Tibial nerve (tissue), 4 donors: ENCODE results near the gene SUSD5. TPM values are rescaled to one million over a fixed set of nuclear protein-coding genes. Genes with fewer than 3 reads are reported as not detected.

Experiments used
- DNase-seq, 2 donors: peaks; one replicate each; pipeline ENCODE4 v3.0.0-alpha.2; 2019; ENCODE audit warnings: low spot score in 2 of 2
- H3K27ac ChIP-seq, 4 donors: fragments of 200-600 bp; sonication (generic) in 3 of 4; one replicate each; pipeline ENCODE4 v1.5.1; 2017 to 2019; ENCODE audit warnings: mild to moderate bottlenecking in 1 of 4
- H3K27me3 ChIP-seq, 2 donors: fragments of 200-600 bp; sonication (generic) in 1 of 2; one replicate each; pipeline versions ENCODE4 v1.5.1 to v1.6.0; 2017 to 2019
- H3K36me3 ChIP-seq, 3 donors: fragments of 200-600 bp; sonication (generic); one replicate each; pipeline ENCODE4 v1.5.1; 2018 to 2019
- H3K4me1 ChIP-seq, 4 donors: fragments of 200-600 bp; sonication (generic) in 3 of 4; one replicate each; pipeline ENCODE4 v1.5.1; 2017 to 2019
- H3K4me3 ChIP-seq, 4 donors: fragments of 200-600 bp; sonication (generic) in 3 of 4; one replicate each; pipeline ENCODE4 v1.5.1; 2017 to 2019; ENCODE audit warnings: mild to moderate bottlenecking in 1 of 4, moderate library complexity in 1 of 4
- H3K9me3 ChIP-seq, 4 donors: fragments of 200-600 bp; sonication (generic) in 3 of 4; one replicate each; pipeline ENCODE4 v1.5.1; 2017 to 2019
- EP300 ChIP-seq, 2 donors: sonication (generic); formaldehyde crosslinking; IDR thresholded peaks; one replicate each; pipeline ENCODE4 v1.6.1; 2017; ENCODE audit warnings: antibody characterized with exemption in 2 of 2, mild to moderate bottlenecking in 1 of 2
- POLR2A ChIP-seq, 2 donors: fragments of 450-650 bp; IDR thresholded peaks; one replicate each; pipeline ENCODE4 v1.6.1; 2017; ENCODE audit warnings: antibody characterized with exemption in 2 of 2, mild to moderate bottlenecking in 2 of 2, moderate library complexity in 2 of 2
- WGBS, 2 donors: methylation state at CpG; one replicate each; pipeline ENCODE4 v1.1.5; 2018; 5-methylcytosine and 5-hydroxymethylcytosine counted together
- total RNA-seq, 4 donors: library from RNA; depleted of rRNA; stranded (reverse); fragments of >200 nt; gene quantifications; one replicate each; pipeline ENCODE4 v1.1.0, GENCODE V29; 2016
- TF ChIP-seq, protein P1 (sequence below), 5 experiments: fragments of 200-600 bp in 3 of 5; fragments of 450-650 bp in 2 of 5; sonication (generic) in 3 of 5; IDR thresholded peaks; one replicate each; pipeline ENCODE4 v1.5.1; 2016 to 2019; ENCODE audit warnings: antibody characterized with exemption in 5 of 5, mild to moderate bottlenecking in 3 of 5, moderate library complexity in 2 of 5

Gene SUSD5
- total RNA-seq, 4 donors from 2014 or later, result 0.90 to 12.6 (median 4.3) TPM

DNA sequence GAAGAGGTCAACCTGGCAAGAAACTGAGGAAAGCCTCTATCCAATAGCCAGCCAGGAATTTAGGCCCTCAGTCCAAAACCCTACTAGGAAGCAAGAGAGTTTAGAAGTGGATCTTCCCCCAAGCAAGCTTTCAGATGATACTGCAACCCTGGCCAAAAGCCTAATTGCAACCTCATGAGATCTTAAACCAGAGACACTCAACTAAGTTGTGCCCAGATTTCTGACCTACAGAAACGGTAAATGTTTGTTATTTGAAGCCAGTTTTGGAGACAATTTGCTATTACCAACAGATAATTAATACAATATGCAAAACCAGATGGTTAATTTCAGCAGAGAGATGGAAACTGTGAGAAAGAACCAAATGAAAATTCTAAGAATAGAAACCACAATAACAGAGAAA, 21.7 kb upstream of the SUSD5 start:
- H3K4me1 ChIP-seq, result no peaks in the 10 kb centered on the region
- no peak for DNase-seq
- peaks cover 0 to 11% (median 0%) of the 10 kb centered on the region in 4 donors for H3K9me3 ChIP-seq
- WGBS, 2 donors, result 53 to 77% methylated on average over 1 of the region's 1 CpG
- no peaks in the 10 kb centered on the region for H3K36me3 ChIP-seq
- no peak overlapping the region for H3K4me3 ChIP-seq
- TF ChIP-seq POLR2A (IDR thresholded peaks at IDR 0.05), result no peak
- TF ChIP-seq, protein P1, sequence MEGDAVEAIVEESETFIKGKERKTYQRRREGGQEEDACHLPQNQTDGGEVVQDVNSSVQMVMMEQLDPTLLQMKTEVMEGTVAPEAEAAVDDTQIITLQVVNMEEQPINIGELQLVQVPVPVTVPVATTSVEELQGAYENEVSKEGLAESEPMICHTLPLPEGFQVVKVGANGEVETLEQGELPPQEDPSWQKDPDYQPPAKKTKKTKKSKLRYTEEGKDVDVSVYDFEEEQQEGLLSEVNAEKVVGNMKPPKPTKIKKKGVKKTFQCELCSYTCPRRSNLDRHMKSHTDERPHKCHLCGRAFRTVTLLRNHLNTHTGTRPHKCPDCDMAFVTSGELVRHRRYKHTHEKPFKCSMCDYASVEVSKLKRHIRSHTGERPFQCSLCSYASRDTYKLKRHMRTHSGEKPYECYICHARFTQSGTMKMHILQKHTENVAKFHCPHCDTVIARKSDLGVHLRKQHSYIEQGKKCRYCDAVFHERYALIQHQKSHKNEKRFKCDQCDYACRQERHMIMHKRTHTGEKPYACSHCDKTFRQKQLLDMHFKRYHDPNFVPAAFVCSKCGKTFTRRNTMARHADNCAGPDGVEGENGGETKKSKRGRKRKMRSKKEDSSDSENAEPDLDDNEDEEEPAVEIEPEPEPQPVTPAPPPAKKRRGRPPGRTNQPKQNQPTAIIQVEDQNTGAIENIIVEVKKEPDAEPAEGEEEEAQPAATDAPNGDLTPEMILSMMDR (IDR thresholded peaks at IDR 0.05), result no peak
- no peak for TF ChIP-seq EP300 (IDR thresholded peaks at IDR 0.05)
- H3K27me3 ChIP-seq, result no peaks in the 10 kb centered on the region
- no peak overlapping the region for H3K27ac ChIP-seq

DNA sequence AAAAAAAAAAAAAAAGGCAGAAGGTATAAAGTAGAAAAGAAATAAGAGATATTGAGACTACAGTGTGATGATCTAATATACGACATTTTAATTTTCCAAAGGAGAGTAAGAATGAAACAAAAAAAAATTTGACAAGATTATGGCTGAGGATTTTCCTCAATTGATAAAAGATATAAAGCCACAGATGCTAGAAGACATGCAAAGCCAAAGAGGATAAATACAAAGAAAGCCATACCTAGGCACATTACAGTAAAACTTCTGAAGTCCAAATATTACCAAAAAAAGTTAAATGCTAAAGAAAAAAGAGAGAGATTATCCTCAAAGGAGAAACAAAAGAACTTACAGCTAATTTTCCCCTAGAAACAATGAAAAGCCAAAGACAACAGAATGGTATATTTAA, 20.3 kb upstream of the SUSD5 start:
- H3K4me1 ChIP-seq, result no peaks in the 10 kb centered on the region
- peaks cover 0 to 11% (median 0%) of the 10 kb centered on the region in 4 donors for H3K9me3 ChIP-seq
- WGBS, 2 donors, result 89 to 91% methylated on average over 1 of the region's 1 CpG
- H3K4me3 ChIP-seq, result no peak overlapping the region
- no peak overlapping the region for H3K27ac ChIP-seq
- no peaks in the 10 kb centered on the region for H3K27me3 ChIP-seq
- no peak for TF ChIP-seq EP300 (IDR thresholded peaks at IDR 0.05)
- no peak for TF ChIP-seq POLR2A (IDR thresholded peaks at IDR 0.05)
- TF ChIP-seq, protein P1 (IDR thresholded peaks at IDR 0.05), result no peak
- no peak for DNase-seq
- H3K36me3 ChIP-seq, result no peaks in the 10 kb centered on the region

DNA sequence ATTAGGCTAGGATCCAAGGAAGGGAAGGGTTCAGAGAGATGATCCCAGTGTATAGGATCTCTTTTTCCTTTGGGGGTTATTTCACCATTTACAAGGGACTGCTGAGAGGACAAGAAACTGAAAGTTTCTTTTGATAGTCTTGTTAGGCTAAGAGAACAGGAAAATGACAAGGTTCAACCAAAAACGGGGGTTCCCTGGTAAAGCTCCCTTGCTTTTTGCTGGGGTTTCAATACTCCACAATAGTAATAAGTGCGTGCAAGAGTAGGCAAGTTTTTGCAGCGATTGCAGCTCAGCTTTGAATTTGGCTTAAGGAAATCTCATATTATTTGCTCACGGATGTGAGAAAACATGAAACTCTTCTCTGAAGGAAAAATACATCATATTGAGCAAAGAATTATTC, 18.8 kb upstream of the SUSD5 start:
- no peak for TF ChIP-seq POLR2A (IDR thresholded peaks at IDR 0.05)
- TF ChIP-seq, protein P1 (IDR thresholded peaks at IDR 0.05), result no peak
- DNase-seq, result no peak
- no peak overlapping the region for H3K27ac ChIP-seq
- H3K4me3 ChIP-seq, result no peak overlapping the region
- 90 to 92% methylated on average over 4 of the region's 4 CpGs for WGBS, 2 donors
- peaks cover 0 to 11% (median 0%) of the 10 kb centered on the region in 4 donors for H3K9me3 ChIP-seq
- no peaks in the 10 kb centered on the region for H3K27me3 ChIP-seq
- H3K4me1 ChIP-seq, result no peaks in the 10 kb centered on the region
- no peaks in the 10 kb centered on the region for H3K36me3 ChIP-seq

DNA sequence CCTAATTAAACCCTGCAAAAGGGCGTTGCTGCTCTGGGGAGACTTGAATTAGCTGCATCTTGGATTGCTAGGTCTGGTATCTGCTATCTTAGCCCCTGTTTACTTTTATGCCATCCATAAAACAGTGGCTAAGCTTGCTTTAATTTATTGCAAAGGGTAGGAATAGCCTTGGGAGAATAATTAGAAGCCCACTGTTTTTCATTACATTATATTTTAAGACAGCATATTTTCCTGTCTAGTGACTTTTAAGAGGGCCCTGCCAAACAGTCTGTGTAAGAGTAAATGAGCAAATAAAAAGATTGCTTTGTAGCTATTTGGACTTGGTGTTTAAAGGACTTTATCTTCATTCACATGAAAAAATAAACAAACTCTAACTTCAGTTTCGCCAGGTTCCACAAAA, 17.4 kb upstream of the SUSD5 start:
- no peak for TF ChIP-seq POLR2A (IDR thresholded peaks at IDR 0.05)
- TF ChIP-seq, protein P1 (IDR thresholded peaks at IDR 0.05), result no peak
- TF ChIP-seq EP300 (IDR thresholded peaks at IDR 0.05), result no peak

DNA sequence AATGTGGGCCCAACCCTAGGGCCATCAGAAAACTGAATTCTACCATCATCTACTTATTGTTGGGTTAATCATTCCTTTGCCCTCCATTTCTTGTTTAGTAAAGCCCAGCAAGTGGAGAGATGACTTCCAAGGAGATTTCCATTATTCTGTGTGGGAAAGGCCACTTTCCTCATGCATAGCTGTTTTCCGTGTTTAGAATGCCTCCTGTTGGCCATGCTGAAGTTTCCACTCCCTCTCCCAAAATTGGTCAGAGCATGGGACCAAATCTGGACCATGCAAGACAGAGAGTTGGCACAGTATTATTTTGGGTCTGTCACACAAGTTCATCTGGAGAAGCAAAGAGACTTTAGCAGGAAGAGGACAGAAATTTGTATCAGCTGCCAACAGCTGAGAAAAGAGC, 15.3 kb upstream of the SUSD5 start:
- no peak for DNase-seq
- TF ChIP-seq EP300 (IDR thresholded peaks at IDR 0.05), result no peak
- TF ChIP-seq, protein P1 (IDR thresholded peaks at IDR 0.05), result no peak
- no peak for TF ChIP-seq POLR2A (IDR thresholded peaks at IDR 0.05)
- H3K36me3 ChIP-seq, result no peaks in the 10 kb centered on the region
- no peak overlapping the region for H3K27ac ChIP-seq
- H3K4me3 ChIP-seq, result no peak overlapping the region
- no peaks in the 10 kb centered on the region for H3K4me1 ChIP-seq
- no peaks in the 10 kb centered on the region for H3K9me3 ChIP-seq
- no peaks in the 10 kb centered on the region for H3K27me3 ChIP-seq
- 86 to 91% methylated on average over 1 of the region's 1 CpG for WGBS, 2 donors

More for the DNA sequence above, 17.4 kb upstream of the SUSD5 start:
- H3K4me1 ChIP-seq, result no peaks in the 10 kb centered on the region
- no peaks in the 10 kb centered on the region for H3K27me3 ChIP-seq
- WGBS, 2 donors, result 68 to 76% methylated on average over 2 of the region's 2 CpGs
- no peak overlapping the region for H3K27ac ChIP-seq
- no peaks in the 10 kb centered on the region for H3K36me3 ChIP-seq
- DNase-seq, result no peak
- no peak overlapping the region for H3K4me3 ChIP-seq
- H3K9me3 ChIP-seq, result peaks cover 0 to 11% (median 0%) of the 10 kb centered on the region in 4 donors
